HG02763 (cell line): Measurements from ENCODE around the gene TIE1.

Experiments used
- ATAC-seq: cut with Tn5 transposase; IDR thresholded peaks from one replicate; pipeline ENCODE4 v1.9.1; 2021; ENCODE audit warnings: mild to moderate bottlenecking, moderate library complexity; ENCODE audit not compliant: unreplicated experiment

TIE1 gene

DNA sequence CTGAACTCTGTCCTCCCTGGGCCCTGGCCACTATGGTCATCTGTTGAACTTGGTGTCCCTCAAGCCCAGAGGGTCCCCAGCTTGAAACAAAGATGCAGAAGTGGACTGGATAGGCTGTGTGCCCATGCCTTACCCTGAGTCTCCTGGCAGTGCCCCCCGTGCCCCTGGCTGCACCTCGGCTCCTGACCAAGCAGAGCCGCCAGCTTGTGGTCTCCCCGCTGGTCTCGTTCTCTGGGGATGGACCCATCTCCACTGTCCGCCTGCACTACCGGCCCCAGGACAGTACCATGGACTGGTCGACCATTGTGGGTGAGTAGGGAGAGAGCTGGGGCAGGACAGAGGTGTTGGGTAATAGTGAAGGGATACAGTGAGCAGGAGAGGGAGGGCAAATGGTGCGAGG is 10.7 kb downstream of the TIE1 start:
- ATAC-seq, result no peak

DNA sequence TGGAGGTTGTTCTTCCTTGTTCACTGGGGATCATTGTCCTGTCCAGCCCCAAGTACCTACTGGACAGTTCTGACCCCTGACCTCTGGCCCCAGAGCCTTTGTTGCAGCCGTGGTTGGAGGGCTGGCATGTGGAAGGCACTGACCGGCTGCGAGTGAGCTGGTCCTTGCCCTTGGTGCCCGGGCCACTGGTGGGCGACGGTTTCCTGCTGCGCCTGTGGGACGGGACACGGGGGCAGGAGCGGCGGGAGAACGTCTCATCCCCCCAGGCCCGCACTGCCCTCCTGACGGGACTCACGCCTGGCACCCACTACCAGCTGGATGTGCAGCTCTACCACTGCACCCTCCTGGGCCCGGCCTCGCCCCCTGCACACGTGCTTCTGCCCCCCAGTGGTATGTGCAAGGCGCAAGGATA is 11.4 kb downstream of the TIE1 start:
- ATAC-seq, result no peak

DNA sequence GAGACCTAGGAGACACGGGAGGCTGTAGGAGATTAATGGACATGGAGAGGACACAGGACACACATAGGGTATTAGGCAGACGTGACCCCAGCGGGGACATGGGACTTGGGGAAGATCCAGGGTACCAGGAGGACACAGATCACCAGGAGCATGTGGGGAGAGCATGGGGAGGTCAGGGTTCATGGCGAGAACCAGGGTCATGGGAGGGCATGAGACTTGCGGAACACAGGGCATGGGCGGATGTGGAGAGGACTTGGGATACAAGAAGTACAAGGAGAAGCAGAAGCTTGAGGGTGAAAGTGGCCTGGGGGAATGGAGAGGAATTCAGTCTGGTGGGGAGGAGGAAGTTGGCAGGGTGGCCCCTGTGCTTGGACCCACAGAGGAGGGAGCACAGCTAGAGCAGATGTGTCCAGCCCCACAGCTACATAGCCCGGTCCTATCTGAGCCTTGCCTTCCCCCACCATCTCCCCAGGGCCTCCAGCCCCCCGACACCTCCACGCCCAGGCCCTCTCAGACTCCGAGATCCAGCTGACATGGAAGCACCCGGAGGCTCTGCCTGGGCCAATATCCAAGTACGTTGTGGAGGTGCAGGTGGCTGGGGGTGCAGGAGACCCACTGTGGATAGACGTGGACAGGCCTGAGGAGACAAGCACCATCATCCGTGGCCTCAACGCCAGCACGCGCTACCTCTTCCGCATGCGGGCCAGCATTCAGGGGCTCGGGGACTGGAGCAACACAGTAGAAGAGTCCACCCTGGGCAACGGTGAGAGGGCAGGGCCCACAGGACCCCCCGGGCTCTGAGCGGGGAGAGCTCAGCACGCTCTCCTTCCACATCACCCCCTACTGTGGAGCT is 12.1 kb downstream of the TIE1 start:
- no peak for ATAC-seq

DNA sequence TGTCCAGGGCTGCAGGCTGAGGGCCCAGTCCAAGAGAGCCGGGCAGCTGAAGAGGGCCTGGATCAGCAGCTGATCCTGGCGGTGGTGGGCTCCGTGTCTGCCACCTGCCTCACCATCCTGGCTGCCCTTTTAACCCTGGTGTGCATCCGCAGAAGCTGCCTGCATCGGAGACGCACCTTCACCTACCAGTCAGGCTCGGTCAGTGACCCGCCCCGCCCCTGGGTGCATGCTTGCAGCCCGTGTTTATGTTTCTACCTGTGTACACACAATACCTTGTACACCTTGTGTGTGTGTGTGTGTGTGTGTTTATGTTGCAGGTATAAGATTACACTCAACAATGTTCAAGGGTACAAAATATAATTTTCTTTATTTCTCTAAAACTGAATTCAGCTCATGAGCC is 13.0 kb downstream of the TIE1 start:
- no peak for ATAC-seq

DNA sequence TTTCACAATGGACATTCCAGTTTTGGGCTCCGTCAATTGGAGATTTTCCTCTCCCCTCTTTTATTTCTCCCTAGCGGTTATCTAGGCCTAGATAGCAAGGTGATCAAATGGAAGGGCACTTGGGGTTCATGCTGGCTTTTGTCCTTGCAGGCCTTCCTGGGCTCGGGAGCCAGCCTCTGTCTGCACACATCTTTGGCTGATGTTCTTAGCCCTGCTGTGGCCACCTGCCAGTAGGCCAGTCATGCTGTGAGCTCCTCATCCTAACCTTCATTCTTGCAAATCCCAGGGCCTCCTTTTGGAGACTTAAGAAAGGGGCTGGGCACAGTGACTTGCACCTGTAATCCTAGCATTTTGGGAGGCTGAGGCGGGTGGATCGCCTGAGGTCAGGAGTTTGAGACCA is 13.5 kb downstream of the TIE1 start:
- ATAC-seq, result no peak

DNA sequence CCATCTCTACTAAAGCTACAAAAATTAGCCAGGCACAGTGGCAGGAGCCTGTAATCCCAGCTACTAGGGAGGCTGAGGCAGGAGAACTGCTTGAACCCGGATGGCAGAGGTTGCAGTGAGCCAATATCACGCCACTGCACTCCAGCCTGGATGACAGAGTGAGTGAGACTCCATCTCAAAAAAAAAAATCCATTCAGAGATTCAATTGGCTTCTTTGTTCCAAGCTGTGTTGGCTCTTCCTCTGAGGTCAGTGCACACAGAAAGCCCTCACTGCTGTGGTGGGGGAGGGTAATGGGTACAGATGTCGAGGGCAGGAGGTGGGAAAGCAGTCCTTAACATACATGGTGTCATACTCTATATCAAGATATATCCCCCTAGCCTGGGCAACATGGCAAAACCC is 14.7 kb downstream of the TIE1 start:
- no peak for ATAC-seq

DNA sequence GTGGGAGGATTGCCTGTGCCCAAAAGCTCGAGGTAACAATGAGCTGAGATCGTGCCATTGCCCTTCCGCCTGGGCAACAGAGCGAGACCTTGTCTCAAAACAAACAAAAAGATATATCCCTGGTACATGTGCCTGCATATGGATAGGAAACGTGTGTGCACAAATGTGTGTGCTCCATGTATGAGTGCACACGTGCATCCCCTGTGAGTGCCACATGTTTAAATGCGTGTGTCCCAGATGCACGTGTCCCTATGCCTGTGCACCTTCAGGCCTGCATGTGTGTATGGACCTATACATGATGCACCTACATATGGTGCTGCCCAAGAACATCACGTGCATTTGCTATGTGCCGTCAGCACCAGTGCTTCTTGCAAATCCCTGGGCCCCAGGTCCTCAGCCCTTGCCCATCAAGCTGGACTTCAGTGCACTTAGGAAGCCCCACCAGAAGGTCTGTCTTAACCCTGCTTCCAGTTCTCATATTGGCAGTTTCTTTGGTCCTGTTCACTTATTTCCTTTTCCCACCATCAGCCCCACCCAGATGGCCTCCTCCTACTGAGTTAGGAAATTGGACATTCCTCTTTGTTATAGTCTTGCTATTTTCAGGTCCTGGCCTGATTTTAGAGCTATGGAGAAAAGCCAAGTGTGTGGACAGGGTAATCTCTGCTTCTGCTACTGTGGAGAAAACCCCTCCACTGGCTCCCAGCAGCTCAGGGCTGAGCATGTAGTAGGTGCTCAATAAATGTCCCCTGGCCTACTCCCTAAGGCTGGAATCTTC is 15.4 kb downstream of the TIE1 start:
- ATAC-seq, result no peak

DNA sequence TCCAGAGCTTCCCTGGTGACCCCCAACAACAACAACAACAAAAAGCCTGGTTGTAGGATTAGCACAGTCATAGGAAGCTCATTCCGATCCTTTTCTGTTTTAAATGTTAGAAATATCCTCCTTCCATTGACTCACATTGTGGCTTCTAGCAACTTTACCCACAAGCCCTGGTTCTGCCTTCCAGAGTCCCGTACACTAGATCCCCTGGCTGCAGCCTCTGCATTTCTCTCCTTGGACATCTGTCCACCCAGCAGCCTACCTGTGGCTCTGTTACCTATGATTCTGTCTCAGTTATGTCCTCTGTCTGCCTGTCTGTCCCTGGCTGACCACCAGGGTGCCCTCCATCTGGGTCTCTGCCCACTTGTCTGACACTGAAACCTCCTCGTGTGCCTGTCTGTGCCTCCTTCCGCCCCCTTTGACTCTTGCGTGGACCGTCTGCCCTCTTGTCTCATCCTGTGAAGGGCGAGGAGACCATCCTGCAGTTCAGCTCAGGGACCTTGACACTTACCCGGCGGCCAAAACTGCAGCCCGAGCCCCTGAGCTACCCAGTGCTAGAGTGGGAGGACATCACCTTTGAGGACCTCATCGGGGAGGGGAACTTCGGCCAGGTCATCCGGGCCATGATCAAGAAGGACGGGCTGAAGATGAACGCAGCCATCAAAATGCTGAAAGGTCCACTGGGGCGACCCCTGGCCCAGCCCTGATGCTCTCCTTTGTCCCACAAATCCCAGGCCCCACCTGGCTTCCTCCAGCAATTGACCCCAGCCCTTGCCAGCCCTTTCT is 16.1 kb downstream of the TIE1 start:
- no peak for ATAC-seq

DNA sequence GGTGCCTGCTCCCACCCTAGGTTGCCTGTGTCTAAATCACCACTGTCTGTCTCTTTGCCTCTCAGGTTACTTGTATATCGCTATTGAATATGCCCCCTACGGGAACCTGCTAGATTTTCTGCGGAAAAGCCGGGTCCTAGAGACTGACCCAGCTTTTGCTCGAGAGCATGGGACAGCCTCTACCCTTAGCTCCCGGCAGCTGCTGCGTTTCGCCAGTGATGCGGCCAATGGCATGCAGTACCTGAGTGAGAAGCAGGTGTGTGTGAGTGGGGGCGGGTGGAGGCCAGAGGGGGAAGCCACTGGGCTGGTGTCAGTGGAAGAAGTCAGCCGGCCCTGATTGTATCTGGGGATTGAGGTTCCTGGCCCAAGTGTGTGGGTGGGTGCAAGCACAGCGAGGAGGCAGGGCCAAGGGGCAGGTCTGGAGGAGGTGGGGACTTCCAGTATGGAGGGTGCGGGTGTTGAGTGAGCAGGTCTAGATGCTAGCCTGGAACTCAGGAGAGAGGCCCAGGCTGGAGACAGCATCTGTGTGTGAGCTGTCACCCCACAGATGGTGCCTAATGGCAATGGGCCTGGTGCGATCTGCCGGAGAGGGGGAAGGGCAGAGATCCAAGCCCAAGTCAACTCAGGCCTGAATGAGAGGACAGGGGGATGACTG is 17.2 kb downstream of the TIE1 start:
- no peak for ATAC-seq

DNA sequence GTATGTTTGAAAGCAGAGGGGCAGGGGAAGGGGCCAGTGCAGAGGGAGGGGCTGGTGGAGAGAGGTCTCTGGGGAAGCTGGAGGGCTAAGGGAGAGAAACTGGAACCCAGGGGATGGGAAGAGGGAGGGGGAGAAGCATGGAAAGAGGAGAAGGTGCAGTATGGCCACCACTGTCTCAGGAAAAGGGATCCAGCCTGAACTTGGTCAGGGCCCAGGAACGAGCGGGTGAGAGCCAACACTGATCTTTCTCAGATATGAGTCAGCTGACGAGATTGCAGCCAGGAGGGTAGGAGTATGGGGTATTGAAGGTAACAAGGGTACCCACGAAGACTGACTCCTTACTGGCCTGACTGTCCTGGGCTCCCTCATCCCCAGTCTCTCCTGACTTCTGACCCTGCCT is 18.0 kb downstream of the TIE1 start:
- ATAC-seq, result no peak

DNA sequence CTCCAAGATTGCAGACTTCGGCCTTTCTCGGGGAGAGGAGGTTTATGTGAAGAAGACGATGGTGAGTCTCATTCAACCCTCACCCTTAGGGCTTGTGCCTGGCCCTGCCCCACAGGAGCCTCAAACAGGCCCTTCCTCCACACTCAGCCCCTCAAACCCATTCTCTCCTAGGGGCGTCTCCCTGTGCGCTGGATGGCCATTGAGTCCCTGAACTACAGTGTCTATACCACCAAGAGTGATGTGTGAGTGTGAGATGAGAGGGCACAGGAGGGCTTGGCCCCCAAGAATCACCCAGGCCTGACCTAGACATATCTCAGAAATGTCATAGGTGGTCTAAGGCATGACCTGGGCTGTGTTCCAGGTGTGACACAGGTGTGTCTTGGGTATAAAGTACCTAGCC is 18.5 kb downstream of the TIE1 start:
- ATAC-seq, result no peak

DNA sequence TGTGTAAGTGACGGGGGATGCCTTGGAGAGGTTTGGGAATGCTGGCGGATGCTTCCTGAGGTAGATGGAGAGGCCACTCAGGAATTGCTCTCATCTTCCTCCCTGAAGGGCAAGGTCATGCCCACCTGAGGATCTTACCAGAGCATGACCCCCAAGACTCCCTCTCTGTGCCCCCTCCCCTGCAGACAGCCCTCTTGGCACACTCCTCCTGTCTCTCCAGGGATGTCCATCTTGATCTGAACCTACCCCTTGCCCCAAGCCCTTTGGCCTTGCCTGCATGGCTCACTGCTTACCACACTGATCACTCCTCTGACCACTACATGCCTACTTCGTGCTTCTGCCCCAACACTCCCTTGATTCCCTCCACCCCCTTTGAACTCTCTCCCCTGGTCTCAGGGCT is 19.0 kb downstream of the TIE1 start:
- no peak for ATAC-seq

DNA sequence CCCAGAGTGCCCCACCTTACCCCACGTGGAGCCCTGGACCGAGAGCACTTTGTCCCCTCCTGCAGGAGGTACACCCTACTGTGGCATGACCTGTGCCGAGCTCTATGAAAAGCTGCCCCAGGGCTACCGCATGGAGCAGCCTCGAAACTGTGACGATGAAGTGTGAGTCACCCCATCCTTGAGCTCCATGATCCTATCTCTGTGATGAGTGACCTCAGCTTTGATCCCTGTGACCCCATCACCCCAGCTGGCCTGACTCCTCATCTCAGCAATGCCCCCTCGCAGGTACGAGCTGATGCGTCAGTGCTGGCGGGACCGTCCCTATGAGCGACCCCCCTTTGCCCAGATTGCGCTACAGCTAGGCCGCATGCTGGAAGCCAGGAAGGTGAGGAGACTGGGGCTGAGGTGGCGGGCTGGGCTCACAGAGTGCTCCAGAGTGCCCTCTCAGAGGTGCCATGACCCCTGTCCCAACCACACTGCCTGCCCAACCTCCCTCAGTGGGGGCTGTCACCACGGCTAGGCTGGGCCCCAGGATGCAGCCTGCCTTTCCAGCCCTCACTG is 20.6 kb downstream of the TIE1 start:
- ATAC-seq, result no peak

DNA sequence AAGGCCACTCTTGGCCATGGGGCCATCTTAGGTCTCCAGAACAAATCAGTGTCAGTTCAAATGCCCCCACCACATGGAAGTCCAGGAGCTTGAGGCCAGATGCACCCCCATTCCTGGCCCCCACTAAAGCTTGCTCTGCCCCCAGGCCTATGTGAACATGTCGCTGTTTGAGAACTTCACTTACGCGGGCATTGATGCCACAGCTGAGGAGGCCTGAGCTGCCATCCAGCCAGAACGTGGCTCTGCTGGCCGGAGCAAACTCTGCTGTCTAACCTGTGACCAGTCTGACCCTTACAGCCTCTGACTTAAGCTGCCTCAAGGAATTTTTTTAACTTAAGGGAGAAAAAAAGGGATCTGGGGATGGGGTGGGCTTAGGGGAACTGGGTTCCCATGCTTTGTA is 21.7 kb downstream of the TIE1 start:
- ATAC-seq, result no peak

DNA sequence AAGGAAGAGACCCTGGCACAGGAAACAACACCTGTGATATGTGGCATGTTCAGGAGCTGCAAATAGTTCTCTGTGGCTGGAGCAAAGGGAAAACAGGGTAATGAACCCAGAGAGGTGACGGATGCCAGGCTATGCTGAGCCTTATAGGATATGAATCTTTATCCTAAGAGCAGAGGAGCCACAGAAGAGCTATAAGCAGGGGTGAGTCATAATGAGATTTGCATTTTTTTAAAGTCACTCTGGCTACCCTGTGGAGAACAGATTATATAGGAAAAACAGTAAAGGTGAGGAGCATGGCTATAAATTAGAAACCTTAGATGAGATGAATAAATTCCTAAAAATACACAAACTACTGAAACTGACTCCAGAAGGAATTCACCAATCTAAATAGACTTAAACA is 24.0 kb downstream of the TIE1 start:
- ATAC-seq, result no peak

DNA sequence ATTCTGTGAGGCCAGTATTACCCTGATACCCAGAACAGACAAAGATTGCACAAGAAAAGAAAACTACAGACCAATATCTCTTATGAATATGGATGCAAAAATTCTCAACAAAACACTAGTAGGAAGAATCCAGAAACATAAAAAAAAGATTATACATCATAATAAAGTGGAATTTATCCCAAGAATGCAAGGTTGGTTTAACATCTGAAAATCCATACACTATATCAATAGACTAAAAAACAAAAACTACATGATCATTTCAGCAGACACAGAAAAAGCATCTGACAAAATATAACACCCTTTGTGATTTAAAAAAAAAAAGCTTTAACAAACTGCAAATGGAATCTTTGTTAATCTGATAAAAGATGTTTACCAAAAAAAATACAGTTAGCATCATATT is 24.6 kb downstream of the TIE1 start:
- ATAC-seq, result no peak

DNA sequence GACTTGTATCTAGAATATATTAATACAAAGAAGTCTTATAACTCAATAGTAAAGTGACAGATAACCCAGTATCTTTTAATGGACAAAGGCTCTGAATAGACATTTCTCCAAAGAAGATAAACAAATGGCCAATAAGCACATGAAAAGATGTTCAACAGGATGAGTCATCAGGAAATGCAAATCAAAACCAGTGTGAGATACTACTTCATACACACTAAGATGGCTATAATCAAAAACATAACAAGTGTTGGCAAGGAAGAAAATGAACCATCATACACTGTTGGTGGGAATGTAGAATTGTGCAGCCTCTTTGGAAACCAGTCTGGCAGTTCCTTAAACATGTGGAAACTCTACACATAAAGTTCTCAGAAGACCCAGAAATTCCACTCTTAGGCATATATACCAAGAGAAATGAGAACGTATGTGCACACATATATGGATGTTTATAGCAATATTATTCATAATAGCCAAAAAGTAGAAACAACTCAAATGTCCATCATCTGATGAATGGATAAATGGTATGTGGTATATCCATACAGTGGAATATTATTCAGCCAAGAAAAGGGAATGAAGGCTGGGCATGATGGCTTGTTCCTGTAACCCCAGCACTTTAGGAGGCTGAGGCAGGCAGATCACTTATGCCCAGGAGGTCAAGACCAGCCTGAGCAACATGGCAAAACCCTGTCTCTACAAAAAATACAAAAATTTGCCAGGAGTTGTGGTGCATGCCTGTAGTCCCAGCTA is 26.9 kb downstream of the TIE1 start:
- ATAC-seq, result no peak

DNA sequence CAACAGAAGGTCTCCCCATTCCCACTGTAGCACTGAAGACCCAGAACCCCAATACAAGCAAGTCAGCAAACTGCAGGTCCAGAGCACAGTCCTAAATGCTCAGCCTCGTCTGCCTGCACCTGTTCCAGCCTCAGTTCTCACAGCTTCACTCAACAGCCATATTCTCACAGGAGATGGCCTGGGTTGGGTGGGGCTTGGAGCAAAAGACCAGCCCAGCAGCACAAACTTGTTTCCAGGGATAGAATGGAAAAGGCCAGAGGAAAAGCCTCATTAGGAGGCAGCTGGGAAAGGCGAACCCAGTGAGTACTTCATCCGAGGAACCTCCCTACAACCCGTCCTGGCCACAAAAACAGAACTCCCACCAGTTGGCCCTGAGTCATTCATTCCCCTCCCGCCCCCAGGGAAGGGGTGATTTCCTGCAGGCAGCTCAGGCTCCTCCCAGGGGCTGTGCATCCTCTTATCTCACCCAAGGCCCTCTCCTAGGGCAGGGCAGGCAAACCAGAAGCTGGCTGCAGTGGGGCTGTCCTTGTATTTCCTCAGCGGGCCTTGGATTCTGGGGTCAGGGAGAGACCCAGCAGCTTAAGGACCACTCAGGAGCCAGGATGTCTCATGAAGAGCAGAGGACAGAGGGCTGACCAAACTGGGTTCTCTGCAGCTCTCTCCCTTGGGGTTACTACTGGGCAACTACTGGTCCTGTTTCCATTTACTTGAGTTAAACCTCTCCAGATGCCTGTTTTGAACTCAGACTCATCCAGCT is 29.4 kb downstream of the TIE1 start:
- no peak for ATAC-seq

DNA sequence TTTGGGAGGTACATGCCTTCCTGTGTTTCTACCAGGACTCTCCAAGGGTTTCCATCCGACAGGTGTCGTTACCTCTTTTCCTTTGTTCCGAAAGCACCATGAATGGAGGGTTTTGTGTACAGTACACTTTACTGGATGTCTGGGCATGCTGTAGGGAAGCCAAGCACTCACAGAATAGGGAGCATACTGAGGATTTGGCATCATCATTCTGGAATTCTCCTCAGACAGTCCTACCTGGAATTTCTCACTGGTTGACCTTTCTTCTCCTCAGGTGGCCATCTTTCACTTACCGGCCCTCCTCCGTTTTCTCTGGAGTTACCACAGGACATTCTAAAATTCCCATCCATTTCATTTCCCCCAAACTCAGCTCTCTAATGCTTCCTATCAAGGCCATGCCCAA is 30.9 kb downstream of the TIE1 start:
- ATAC-seq, result no peak
